IMR-90 (cell line): ENCODE results near the gene SPEG. TPM values are rescaled to one million over a fixed set of nuclear protein-coding genes. Genes with fewer than 3 reads are reported as not detected.

Experiments
- ATAC-seq: fragments of 200-7000 bp; cut with Tn5 transposase; 2 replicates; pipeline ENCODE4 v1.9.1; 2020; ENCODE audit warnings: low read depth, mild to moderate bottlenecking, moderate library complexity
- BruUV-seq: library from RNA; stranded (reverse); fragments of 400-500 nt; replicated peaks from 2 replicates; lab custom pipeline; 2021; lab: Mats Ljungman, UMichigan
- CTCF ChIA-PET: fragments of 300-600 bp; formaldehyde crosslinking; extraction: SDS; loops from one replicate; lab custom pipeline; 2021; ENCODE audit warnings: antibody characterized with exemption; lab: Yijun Ruan, JAX
- POLR2A ChIA-PET: fragments of 300-600 bp; sonication (Branson Sonifier 250); formaldehyde crosslinking; loops from one replicate; lab custom pipeline; 2022; ENCODE audit warnings: antibody characterized with exemption; ENCODE audit not compliant: unreplicated experiment; lab: Charles Lee
- DNase-seq: peaks from one replicate; pipeline ENCODE4 v3.0.0; 2013
- H2AFZ ChIP-seq: replicated peaks from 2 replicates; pipeline ENCODE3; 2013; ENCODE audit warnings: low read length, mild to moderate bottlenecking; ENCODE audit not compliant: poor library complexity
- H2AK5ac ChIP-seq: 2 replicates; pipeline ENCODE4 v1.6.1; 2013; ENCODE audit warnings: low read depth, low read length, inconsistent platforms
- H2AK9ac ChIP-seq: replicated peaks from 2 replicates; pipeline ENCODE3; 2013; ENCODE audit warnings: mild to moderate bottlenecking, low read depth, low read length, moderate library complexity; ENCODE audit not compliant: poor library complexity
- H2BK120ac ChIP-seq: 2 replicates; pipeline ENCODE4 v1.6.1; 2013; ENCODE audit warnings: low read depth, low read length, inconsistent platforms
- H2BK15ac ChIP-seq: 3 replicates; pipeline ENCODE4 v1.6.1; 2013; ENCODE audit warnings: low read depth, low read length, inconsistent platforms
- H2BK20ac ChIP-seq: 2 replicates; pipeline ENCODE4 v1.6.1; 2013; ENCODE audit warnings: low read depth, mild to moderate bottlenecking, inconsistent platforms, low read length, moderate library complexity
- H2BK5ac ChIP-seq: 2 replicates; pipeline ENCODE4 v1.6.1; 2013; ENCODE audit warnings: mild to moderate bottlenecking, low read depth, low read length, inconsistent platforms; ENCODE audit not compliant: poor library complexity, severe bottlenecking
- H3K14ac ChIP-seq: replicated peaks from 2 replicates; pipeline ENCODE4 v1.6.1; 2013; ENCODE audit warnings: low read depth, low read length, inconsistent platforms
- H3K18ac ChIP-seq: 2 replicates; pipeline ENCODE4 v1.6.1; 2013; ENCODE audit warnings: low read depth, low read length, control low read depth
- H3K23ac ChIP-seq: 2 replicates; pipeline ENCODE4 v1.6.1; 2013; ENCODE audit warnings: low read depth, low read length, inconsistent platforms
- H3K27ac ChIP-seq: 2 replicates; pipeline ENCODE4 v1.5.1; 2013; ENCODE audit warnings: mild to moderate bottlenecking, control low read depth, low read length; ENCODE audit not compliant: insufficient read depth
- H3K27me3 ChIP-seq: 2 replicates; pipeline ENCODE4 v1.6.1; 2013; ENCODE audit warnings: low read length; ENCODE audit not compliant: control insufficient read depth, insufficient read depth
- H3K36me3 ChIP-seq: 2 replicates; pipeline ENCODE4 v1.6.1; 2013; ENCODE audit warnings: low read length, mixed read lengths; ENCODE audit not compliant: control insufficient read depth, insufficient read depth
- H3K4ac ChIP-seq: 2 replicates; pipeline ENCODE4 v1.6.1; 2013; ENCODE audit warnings: low read depth, low read length, inconsistent platforms
- H3K4me1 ChIP-seq: 2 replicates; pipeline ENCODE4 v1.6.1; 2013; ENCODE audit warnings: low read length, mixed read lengths; ENCODE audit not compliant: control insufficient read depth, insufficient read depth
- H3K4me2 ChIP-seq: 2 replicates; pipeline ENCODE4 v1.6.1; 2013; ENCODE audit warnings: low read depth, mild to moderate bottlenecking, control low read depth, low read length, moderate library complexity
- H3K4me3 ChIP-seq: 2 replicates; pipeline ENCODE4 v1.5.1; 2013; ENCODE audit warnings: low read depth, mild to moderate bottlenecking, control low read depth, low read length, moderate library complexity; ENCODE audit not compliant: insufficient read depth
- H3K56ac ChIP-seq: 2 replicates; pipeline ENCODE4 v1.6.1; 2013; ENCODE audit warnings: low read length, inconsistent platforms; ENCODE audit not compliant: insufficient read depth; ENCODE audit errors: extremely low read depth
- H3K79me1 ChIP-seq, 2 experiments: 2 replicates each; pipeline ENCODE4 v1.6.1; 2013; ENCODE audit warnings: low read length in 2 of 2, inconsistent platforms in 1 of 2, low read depth in 1 of 2
- H3K9ac ChIP-seq: 2 replicates; pipeline ENCODE4 v1.6.1; 2013; ENCODE audit warnings: low read depth, low read length, control low read depth
- H3K9me1 ChIP-seq: 2 replicates; pipeline ENCODE4 v1.6.1; 2013; ENCODE audit warnings: low read length, inconsistent platforms; ENCODE audit not compliant: insufficient read depth
- H3K9me3 ChIP-seq: 2 replicates; pipeline ENCODE4 v1.6.1; 2013; ENCODE audit warnings: low read length; ENCODE audit not compliant: control insufficient read depth, insufficient read depth
- H4K20me1 ChIP-seq: 2 replicates; pipeline ENCODE4 v1.6.1; 2013; ENCODE audit warnings: low read length, inconsistent platforms; ENCODE audit not compliant: insufficient read depth
- H4K5ac ChIP-seq: 2 replicates; pipeline ENCODE4 v1.6.1; 2013; ENCODE audit warnings: mild to moderate bottlenecking, low read depth, low read length, control low read depth
- H4K8ac ChIP-seq, 2 experiments: 2 replicates each; pipeline ENCODE4 v1.6.1; 2013; ENCODE audit warnings: low read depth in 2 of 2, low read length in 2 of 2, control low read depth in 1 of 2, inconsistent platforms in 1 of 2
- H4K91ac ChIP-seq: 2 replicates; pipeline ENCODE4 v1.6.1; 2013; ENCODE audit warnings: low read depth, low read length, inconsistent platforms; ENCODE audit not compliant: insufficient read depth
- BHLHE40 ChIP-seq: fragments of 150-350 bp; IDR thresholded peaks from 2 replicates; pipeline ENCODE4 v1.6.1; 2016; ENCODE audit warnings: mild to moderate bottlenecking, low read depth, low read length
- RCOR1 ChIP-seq: IDR thresholded peaks from 2 replicates; pipeline ENCODE4 v1.6.1; 2012; ENCODE audit warnings: mild to moderate bottlenecking, low read length, improper control_type of control experiment; ENCODE audit not compliant: insufficient replicate concordance
- WGBS, 2 experiments: methylation state at CpG; one replicate each; pipeline versions ENCODE4 v1.1.5 to v1.1.7; 2013; ENCODE audit warnings: missing lambda C conversion rate in 2 of 2; ENCODE audit not compliant: insufficient read length in 1 of 2; ENCODE audit errors: extremely low coverage in 2 of 2; 5-methylcytosine and 5-hydroxymethylcytosine counted together
- dilution Hi-C: fragments of 300-500 bp; cut with HindIII; formaldehyde crosslinking; loops from one replicate; pipeline ENCODE4 v1.14.3; 2018; ENCODE audit warnings: low sequenced_read_pairs; ENCODE audit not compliant: unreplicated experiment
- in situ Hi-C: fragments of 300-500 bp; cut with MboI; formaldehyde crosslinking; loops from 3 replicates; pipeline ENCODE4 v1.14.3; 2019; ENCODE audit warnings: low sequenced_read_pairs, inconsistent platforms, mixed read lengths
- intact Hi-C: fragments of 100-400 bp; cut with micrococcal nuclease; formaldehyde crosslinking; loops from 2 replicates; pipeline ENCODE4 v1.10.0; 2022
- polyA plus RNA-seq, 3 experiments: library from polyadenylated mRNA; depleted of rRNA; stranded (reverse); fragments of >200 nt; gene quantifications; 2 replicates each; pipeline ENCODE4 v1.2.3, GENCODE V29; 2012; ENCODE audit warnings: low replicate concordance in 1 of 3
- total RNA-seq: library from RNA; depleted of rRNA; stranded (reverse); fragments of >200 nt; gene quantifications from 2 replicates; pipeline ENCODE4 v1.2.3, GENCODE V29; 2012
- TF ChIP-seq, protein P1 (sequence below): fragments of 150-350 bp; IDR thresholded peaks from 2 replicates; pipeline ENCODE4 v1.6.1; 2017; ENCODE audit warnings: mild to moderate bottlenecking, antibody characterized with exemption, low read length, low read depth

The SPEG gene
- total and polyA plus RNA-seq, 2 of the 4 experiments (the other 2 are of a cell fraction) = 6.8 to 81.6 TPM

GRCh38 chr2:219440388-219441256, 6.0 kb downstream of the SPEG start:
- Histone ChIP-seq H3K23ac (no peak overlapping the region), H4K20me1 (no peaks in the 10 kb centered on the region), H2BK5ac (peak overlapping the region; percentile 56), H2BK120ac (no peak overlapping the region), H3K9ac (peak overlapping the region; percentile 7), H2AK9ac (peak overlapping the region; percentile 16), H2AK5ac (peak overlapping the region; percentile 95; the same call in 1 of the 2 replicates), H3K27ac (no peak overlapping the region), H3K4me3 (no peak overlapping the region), H3K9me1 (peaks cover 15% of the 10 kb centered on the region), H3K27me3 (no peaks in the 10 kb centered on the region; the same call in 1 of the 2 replicates), H3K4me1 (peaks cover 24% of the 10 kb centered on the region), H3K36me3 (peaks cover 12% of the 10 kb centered on the region; the same call in 1 of the 2 replicates), H3K18ac (peak overlapping the region; percentile 5; the same call in 1 of the 2 replicates), H2BK15ac (peak overlapping the region; percentile 2; the same call in 1 of the 3 replicates), H2AFZ (peak overlapping the region; percentile 86), H3K56ac (no peak overlapping the region), H3K9me3 (no peaks in the 10 kb centered on the region), H3K79me1 (peaks cover 18 to 24% of the 10 kb centered on the region in 2 experiments), H2BK20ac (no peak overlapping the region), H3K4me2 (peak overlapping the region; percentile 96), H4K8ac (peak overlapping the region; percentile 90 to 94; a peak in 3 of 4 replicates), H3K14ac (no peak overlapping the region), H4K91ac (peak overlapping the region; percentile 88; the same call in 1 of the 2 replicates), H4K5ac (peak overlapping the region; percentile 83), H3K4ac (peak overlapping the region; percentile 93)
- dilution Hi-C loops (no loop called here), intact Hi-C loops (no loop called here), in situ Hi-C loops (no loop called here)
- WGBS, 2 experiments = 96% methylated on average over 3 of the region's 6 CpGs; no CpG with 5 or more reads in 1 of the 2 experiments
- TF ChIP-seq BHLHE40 (no peak), RCOR1 (peak; percentile 90)
- TF ChIP-seq, protein P1, sequence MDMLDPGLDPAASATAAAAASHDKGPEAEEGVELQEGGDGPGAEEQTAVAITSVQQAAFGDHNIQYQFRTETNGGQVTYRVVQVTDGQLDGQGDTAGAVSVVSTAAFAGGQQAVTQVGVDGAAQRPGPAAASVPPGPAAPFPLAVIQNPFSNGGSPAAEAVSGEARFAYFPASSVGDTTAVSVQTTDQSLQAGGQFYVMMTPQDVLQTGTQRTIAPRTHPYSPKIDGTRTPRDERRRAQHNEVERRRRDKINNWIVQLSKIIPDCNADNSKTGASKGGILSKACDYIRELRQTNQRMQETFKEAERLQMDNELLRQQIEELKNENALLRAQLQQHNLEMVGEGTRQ = peak; percentile 15; the same call in 1 of the 2 replicates
- CTCF ChIA-PET = interaction anchor here (1.1 to 1.9 kb wide), 2 partner anchors 19 to 89 kb away, joined by 5 to 6 read pairs; no protein-coding TSS in a partner anchor
- BruUV-seq = no TSS peak
- peak; percentile 25 for DNase-seq
- ATAC-seq = peak; percentile 7; the same call in 1 of the 2 replicates
- POLR2A ChIA-PET = no interaction called here
